HG03066 (cell line): ENCODE measurements around the gene KIAA1217.

Source experiments
- ATAC-seq: cut with Tn5 transposase; IDR thresholded peaks from one replicate; pipeline ENCODE4 v1.9.1; 2021; ENCODE audit warnings: low read depth; ENCODE audit not compliant: unreplicated experiment

Gene KIAA1217

GRCh38 chr10:24279166-24279565 lies 70.2 kb downstream of the KIAA1217 start:
- ATAC-seq, result no peak

- ATAC-seq, result no peak
These were observed 78.7 kb downstream of the KIAA1217 start for GRCh38 chr10:24287559-24288195.

GRCh38 chr10:24288581-24288980 lies 79.6 kb downstream of the KIAA1217 start:
- ATAC-seq, result no peak

- ATAC-seq, result no peak
These were observed 80.3 kb downstream of the KIAA1217 start for GRCh38 chr10:24289235-24289634.

- no peak for ATAC-seq
These were observed 83.7 kb downstream of the KIAA1217 start for GRCh38 chr10:24292304-24293293.

GRCh38 chr10:24299578-24300260 lies 90.8 kb downstream of the KIAA1217 start:
- no peak for ATAC-seq

GRCh38 chr10:24303522-24304310 lies 94.8 kb downstream of the KIAA1217 start:
- no peak for ATAC-seq

- ATAC-seq, result no peak
These were observed 96.9 kb downstream of the KIAA1217 start for GRCh38 chr10:24305551-24306506.

- no peak for ATAC-seq
These were observed 97.6 kb downstream of the KIAA1217 start for GRCh38 chr10:24306507-24306875.

GRCh38 chr10:24307116-24307515 lies 98.2 kb downstream of the KIAA1217 start:
- no peak for ATAC-seq

- ATAC-seq, result no peak
These were observed 99.0 kb downstream of the KIAA1217 start for GRCh38 chr10:24307696-24308485.

GRCh38 chr10:24310104-24310503 lies 101.2 kb downstream of the KIAA1217 start:
- no peak for ATAC-seq

- ATAC-seq, result no peak
These were observed 103.0 kb downstream of the KIAA1217 start for GRCh38 chr10:24311888-24312287.

GRCh38 chr10:24313283-24313682 lies 104.3 kb downstream of the KIAA1217 start:
- ATAC-seq, result no peak

GRCh38 chr10:24315211-24315610 lies 106.3 kb downstream of the KIAA1217 start:
- ATAC-seq, result no peak

GRCh38 chr10:24318517-24318916 lies 109.6 kb downstream of the KIAA1217 start:
- ATAC-seq, result no peak

GRCh38 chr10:24320373-24320772 lies 111.4 kb downstream of the KIAA1217 start:
- no peak for ATAC-seq

GRCh38 chr10:24324651-24325050 lies 115.7 kb downstream of the KIAA1217 start:
- ATAC-seq, result no peak

GRCh38 chr10:24331457-24331856 lies 122.5 kb downstream of the KIAA1217 start:
- ATAC-seq, result no peak
